TTC549 (cell line): ENCODE measurements around the gene RAB11FIP4.

Experiments used
- FAIRE-seq: peaks from 2 replicates; lab custom pipeline; 2012; peaks lifted over from hg19 to GRCh38; lab: Jason Lieb, UNC

The RAB11FIP4 gene

GRCh38 chr17:31549525-31550388 lies 158.3 kb downstream of the RAB11FIP4 start:
- no peak for FAIRE-seq

- no peak for FAIRE-seq
Observed at GRCh38 chr17:31550389-31551056, 159.0 kb downstream of the RAB11FIP4 start.

- no peak for FAIRE-seq
Observed at GRCh38 chr17:31552568-31552967, 161.1 kb downstream of the RAB11FIP4 start.

GRCh38 chr17:31553506-31553905 lies 162.0 kb downstream of the RAB11FIP4 start:
- no peak for FAIRE-seq

- no peak for FAIRE-seq
Observed at GRCh38 chr17:31554930-31555329, 163.5 kb downstream of the RAB11FIP4 start.

- FAIRE-seq = no peak
Observed at GRCh38 chr17:31556969-31557645, 165.6 kb downstream of the RAB11FIP4 start.

GRCh38 chr17:31558748-31559583 lies 167.5 kb downstream of the RAB11FIP4 start:
- FAIRE-seq = no peak

GRCh38 chr17:31559584-31560501 lies 168.4 kb downstream of the RAB11FIP4 start:
- no peak for FAIRE-seq

- no peak for FAIRE-seq
Observed at GRCh38 chr17:31560616-31561235, 169.3 kb downstream of the RAB11FIP4 start.

GRCh38 chr17:31561469-31562375 lies 170.2 kb downstream of the RAB11FIP4 start:
- no peak for FAIRE-seq

- no peak for FAIRE-seq
Observed at GRCh38 chr17:31562376-31562840, 170.9 kb downstream of the RAB11FIP4 start.

- FAIRE-seq = no peak
Observed at GRCh38 chr17:31564291-31564690, 172.8 kb downstream of the RAB11FIP4 start.

- FAIRE-seq = no peak
Observed at GRCh38 chr17:31564883-31565301, 173.4 kb downstream of the RAB11FIP4 start.

GRCh38 chr17:31565652-31566051 lies 174.2 kb downstream of the RAB11FIP4 start:
- no peak for FAIRE-seq

GRCh38 chr17:31566247-31566991 lies 174.9 kb downstream of the RAB11FIP4 start:
- no peak for FAIRE-seq

- FAIRE-seq = no peak
Observed at GRCh38 chr17:31566992-31567373, 175.5 kb downstream of the RAB11FIP4 start.

GRCh38 chr17:31568121-31568520 lies 176.6 kb downstream of the RAB11FIP4 start:
- FAIRE-seq = no peak

GRCh38 chr17:31568539-31568938 lies 177.1 kb downstream of the RAB11FIP4 start:
- no peak for FAIRE-seq

- no peak for FAIRE-seq
Observed at GRCh38 chr17:31570231-31570630, 178.8 kb downstream of the RAB11FIP4 start.
